CD4-positive, alpha-beta T cell treated with Interleukin-10 for 1 hour (primary cell): ENCODE results near the gene RWDD4.
A peak's percentile ranks its signal among the peaks of the same experiment; 100 is the strongest.
"Not testable (repeated sequence)": the region's sequence is repeated elsewhere in the genome, so short reads cannot be mapped to it uniquely, and the experiment has no call there.

Source experiments
- DNase-seq: peaks from one replicate; pipeline ENCODE4 v3.0.0-alpha.2; 2020

The RWDD4 gene

DNA sequence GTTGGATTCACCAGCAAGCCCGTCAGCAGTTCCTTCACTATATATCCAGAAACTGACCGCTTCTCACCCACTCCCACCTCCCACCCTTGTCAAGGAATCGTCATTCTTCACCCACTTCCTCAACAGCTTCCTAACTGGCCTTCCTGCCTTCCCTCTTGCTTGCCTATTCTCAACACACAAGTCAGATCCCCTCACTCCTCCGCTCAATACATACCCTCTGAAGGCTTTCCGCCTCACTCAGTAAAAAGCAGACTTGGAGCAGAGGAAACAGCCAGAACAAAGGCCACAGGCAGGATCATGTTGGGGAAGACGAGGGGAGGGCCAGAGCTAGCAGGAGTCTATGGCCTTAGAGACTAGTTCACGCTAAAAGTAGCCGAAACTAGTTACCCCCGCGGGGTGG is 23.7 kb downstream of the RWDD4 start:
- no peak for DNase-seq

DNA sequence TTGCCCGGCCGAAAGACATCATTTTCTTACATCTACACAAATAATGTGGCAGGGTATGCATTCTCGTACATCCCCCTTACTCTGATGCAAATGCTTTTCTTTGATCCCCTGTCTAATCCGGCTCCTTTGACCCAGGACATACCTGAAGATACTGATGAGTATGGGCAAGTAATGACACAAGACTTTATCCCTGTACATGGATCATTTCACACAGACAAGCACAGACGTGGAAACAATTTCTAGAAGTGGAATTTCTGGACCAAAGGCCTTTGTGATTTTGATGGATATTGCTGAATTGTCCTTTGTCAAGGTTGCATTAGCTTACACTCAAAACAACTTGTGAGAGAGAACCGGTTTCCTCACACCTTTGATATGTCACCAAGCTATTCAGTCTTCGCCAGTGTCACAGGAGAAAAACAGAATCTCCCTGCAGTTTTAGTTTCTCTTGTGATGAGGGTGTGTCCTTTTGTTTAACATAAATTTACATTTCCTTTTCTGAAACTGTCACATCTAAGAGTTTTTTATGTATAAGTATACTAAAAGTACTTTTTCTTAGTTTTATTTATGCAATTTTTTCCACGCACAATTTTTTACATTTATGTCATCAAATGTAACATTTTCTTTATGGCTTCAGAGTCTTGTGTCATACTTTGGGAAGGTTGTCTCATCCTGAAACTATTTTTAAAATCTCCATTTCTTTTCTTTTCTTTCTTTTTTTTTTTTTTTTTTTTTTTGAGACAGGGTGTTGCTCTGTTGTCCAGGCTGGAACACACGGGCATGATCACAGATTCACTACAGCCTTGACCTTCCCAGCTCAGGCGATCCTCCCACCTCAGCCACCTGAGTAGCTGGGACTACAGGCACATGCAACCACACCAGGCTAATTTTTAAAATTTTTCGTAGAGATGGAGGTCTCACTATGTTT is 25.2 kb downstream of the RWDD4 start:
- DNase-seq, result no peak

DNA sequence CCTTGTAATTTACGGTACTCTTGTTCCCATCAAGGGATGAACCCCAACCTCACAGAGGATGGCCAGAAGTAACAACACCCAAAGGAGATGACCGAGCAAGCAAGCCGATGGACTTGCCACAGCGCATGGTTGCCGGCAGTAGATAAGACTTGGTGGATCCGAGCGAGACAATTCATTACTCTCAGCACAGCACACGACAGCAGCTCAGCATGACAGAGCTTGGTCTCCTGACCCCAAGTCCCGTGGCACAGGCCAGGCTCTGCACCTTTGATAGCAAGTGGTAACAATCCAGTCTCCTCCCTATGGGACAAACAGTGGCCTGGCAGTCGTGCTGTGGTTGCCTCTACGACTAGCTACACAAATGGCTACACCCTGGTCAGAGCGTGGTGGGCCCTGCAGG is 26.3 kb downstream of the RWDD4 start:
- no peak for DNase-seq

DNA sequence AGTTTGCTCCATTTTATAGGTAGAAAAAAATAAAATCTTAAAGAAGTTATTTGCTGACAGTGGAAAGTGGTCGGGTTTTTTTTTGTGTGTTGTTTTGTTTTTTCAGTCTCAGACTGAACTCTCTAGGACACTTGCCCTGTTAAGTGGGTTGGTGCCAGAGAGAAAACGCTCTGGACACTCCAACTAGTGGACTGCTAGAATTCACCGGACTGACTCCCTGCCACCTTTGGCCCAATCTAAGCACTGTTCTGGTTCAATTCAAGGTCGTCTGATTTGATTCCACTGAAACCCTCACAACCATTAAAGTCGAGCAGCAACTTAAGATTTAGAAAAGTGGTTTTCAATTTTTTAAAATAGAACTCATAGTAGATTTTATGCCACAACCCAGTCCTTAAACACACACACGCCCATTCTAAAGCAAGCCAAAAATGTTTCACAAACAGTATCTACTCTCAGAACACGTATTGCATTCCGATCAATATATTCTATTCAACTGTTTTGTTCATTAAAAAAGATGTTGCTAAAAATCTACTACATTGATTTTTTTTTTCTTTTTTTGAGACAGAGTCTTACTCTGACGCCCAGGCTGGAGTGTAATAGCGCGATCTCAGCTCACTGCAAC is 27.3 kb downstream of the RWDD4 start:
- DNase-seq, result no peak

DNA sequence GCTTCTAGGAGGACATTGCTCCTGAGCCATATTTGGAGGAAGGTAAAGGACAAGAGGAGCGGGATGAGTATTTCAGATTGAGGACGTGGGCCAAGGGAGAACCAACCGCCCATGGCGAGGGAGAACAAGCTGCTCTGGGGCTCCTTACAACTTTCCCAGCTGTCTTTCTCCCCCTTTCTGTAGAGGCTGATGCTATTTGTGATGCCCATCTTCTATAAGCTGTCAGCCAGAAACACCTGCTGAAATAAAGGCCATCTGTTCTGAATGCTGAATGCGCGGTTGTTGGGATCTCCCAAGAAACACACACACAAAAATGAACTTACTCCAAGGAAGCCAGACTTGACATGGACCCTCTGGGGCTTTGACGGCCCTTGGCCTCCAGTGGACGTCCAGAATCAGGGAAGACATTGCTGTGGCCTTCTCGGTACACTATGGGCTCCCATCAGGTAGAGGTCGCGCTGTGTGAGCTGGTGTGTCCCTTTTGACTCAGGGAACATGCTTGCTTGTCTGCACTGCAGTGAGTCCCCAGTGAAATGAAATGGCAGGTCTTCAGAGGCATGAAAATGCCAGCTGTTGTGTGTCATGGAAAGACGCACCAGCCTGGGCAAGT is 30.9 kb downstream of the RWDD4 start:
- no peak for DNase-seq

DNA sequence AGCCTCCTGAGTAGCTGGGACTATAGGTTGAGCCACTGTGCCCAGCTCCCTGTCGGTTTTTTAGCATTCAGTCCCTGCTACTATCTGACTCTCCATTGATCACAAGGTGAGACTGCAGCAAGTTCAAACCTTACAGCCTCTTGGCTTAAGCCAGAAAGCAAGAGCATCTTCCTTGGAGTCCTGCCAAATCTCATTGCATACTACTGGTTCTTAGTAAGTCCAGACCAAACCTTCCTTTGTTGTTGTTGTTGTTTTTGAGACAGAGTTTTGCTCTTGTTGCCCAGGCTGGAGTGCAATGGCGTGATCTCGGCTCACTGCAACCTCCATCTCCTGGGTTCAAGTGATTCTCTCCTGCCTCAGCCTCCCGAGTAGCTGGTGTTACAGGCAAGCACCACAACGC is 31.7 kb downstream of the RWDD4 start:
- not testable (repeated sequence) for DNase-seq

DNA sequence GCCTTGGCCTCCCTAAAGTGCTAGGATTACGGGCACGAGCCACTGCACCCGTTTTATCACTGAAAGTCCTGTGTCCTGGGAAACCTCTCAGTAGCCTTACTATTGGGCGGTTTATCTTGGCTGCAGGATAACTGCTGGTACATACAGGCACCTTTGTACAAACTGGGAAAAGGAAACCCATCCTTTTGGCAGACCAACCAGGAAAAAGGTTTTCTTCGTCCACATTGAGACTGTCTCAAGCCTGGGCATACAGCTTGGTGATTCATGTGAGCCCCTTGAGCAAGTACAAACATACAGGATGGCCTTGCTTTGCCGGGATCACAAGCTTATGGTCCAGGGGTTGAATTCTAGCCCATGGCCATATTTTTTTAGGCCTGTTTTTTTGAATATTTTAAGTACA is 32.8 kb downstream of the RWDD4 start:
- no peak for DNase-seq

DNA sequence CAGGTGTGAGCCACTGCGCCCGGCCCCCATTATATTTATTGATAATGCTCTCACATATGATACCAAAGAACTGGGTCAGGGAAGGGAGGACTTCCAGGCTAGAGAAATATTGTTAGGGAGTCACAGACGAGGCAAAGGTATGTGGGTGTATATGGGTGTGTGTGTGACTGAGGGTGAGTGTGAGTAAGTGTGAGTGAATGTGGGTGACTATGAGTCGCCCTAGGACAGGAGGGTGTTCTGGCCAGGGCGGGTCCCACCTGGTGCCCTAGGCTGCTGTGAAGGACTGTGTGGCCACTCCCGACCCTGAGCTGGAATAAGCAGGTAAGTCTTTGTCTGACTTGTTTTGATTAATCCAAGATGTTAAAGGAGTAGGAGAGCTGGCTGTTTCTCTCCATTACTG is 34.4 kb downstream of the RWDD4 start:
- DNase-seq, result no peak

DNA sequence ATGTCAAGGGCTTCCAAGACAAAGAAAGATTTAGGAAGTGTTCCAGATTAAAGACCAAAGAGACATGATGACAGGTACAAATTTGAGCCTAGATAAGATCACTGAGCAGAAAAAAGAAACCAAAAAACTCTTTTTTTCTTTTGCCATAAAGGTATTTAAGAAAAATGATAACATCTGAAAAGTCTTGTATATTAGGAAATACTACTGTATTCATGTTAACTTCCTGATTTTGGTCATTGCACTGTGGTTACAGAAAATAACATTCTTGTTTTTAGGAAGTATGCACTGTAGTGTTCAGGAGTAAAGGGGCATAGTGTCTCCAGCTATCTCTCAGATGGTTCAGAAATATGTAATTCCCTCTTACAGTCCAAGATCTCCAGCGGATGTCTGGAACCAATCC is 37.1 kb downstream of the RWDD4 start:
- DNase-seq, result no peak

DNA sequence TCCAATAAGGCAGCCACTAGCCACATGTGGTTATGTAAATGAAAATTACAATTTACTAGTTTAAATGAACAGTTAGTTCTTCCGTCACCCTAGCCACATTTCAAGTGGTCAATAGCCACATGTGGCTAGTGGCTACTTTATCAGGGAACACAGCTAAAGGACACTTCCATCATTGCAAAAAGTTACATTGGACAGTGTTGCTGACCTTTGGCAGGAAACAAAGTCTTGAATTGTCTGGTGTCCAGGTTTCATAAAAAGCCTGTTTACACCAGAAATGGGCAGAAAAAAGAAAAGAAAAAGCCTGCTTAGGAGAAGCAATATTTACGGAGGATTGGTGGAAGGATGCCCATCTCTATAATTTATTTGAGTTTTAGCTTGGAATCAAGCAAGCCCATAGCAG is 38.6 kb downstream of the RWDD4 start:
- DNase-seq, result no peak

DNA sequence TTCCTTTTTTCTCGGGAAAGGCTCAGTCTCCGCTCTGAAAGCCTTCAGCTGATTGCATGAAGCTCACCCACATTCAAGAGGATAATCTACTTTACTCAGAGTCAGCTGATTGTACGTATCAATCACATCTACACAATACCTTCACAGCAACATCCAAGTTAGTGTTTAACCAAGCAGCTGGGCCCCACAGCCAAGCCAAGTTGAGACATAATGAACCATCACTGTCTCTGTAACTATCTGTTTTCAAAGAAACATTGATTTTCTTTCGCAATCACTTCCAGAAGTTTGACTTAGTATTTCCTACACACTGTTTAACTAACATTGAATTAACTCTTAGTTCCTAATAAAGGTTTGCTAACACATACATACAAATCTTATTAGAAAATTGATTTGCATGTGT is 40.3 kb downstream of the RWDD4 start:
- DNase-seq, result no peak

DNA sequence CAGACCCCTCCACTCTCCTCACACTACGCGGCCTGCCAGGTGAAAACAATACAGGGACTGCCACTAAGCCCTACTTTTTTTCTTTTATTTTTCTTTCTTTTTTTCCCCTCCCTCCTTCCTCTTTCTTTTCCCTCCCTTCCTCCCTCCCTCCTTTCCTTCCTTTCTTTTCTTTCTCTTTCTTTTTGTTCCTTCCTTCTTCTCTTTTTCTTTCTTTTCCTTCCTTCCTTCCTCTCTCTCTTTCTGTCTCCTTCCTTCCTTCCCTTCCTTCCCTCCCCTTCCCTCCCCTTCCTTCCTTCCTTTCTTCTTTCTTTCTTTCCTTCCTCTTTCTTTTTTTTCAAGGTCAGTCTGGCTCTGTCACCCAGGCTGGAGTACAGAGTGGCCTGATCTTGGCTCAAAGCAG is 41.9 kb downstream of the RWDD4 start:
- DNase-seq, result no peak

DNA sequence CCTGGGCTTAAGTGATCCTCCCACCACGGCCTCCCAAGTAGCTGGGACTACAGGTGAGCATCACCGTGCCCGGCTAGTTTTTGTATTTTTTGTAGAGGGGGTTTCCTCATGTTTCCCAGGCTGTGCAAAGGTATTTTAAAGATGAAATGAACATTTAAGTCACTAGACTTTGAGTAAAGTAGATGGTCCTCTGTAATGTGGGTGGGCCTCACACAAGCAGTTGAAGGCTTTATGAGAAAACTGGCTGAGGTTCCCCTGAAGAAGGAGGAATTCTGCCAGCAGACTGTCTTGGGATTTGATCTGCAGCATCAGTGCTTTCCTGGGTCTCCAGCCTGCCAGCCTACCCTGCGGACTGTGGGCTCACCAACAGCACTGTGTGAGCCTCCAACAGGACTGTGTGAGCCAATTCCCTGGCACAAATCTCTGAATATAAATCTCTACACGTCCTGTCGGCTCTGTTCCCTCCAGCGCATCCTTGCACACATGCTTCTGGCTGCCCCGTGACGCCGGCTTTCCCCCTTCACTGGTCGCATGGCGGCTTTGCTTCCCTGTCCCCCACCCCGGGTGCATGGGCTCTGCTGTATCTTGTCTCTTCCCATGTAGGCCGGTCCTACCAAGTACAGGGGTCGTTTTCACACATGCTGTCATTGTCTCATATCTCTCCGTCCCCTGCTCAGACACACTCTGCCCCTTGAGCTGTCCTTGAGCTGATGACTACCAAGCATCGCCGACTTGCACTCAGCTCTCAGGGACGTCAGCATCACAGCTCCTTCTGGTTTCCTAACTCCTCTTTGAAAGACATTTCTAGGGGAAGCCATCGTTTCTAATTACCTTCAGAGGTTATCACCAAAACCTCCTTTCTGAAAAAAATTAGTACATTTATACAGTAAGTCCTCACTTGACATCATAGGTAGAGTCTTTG is 46.4 kb downstream of the RWDD4 start:
- DNase-seq, result no peak

DNA sequence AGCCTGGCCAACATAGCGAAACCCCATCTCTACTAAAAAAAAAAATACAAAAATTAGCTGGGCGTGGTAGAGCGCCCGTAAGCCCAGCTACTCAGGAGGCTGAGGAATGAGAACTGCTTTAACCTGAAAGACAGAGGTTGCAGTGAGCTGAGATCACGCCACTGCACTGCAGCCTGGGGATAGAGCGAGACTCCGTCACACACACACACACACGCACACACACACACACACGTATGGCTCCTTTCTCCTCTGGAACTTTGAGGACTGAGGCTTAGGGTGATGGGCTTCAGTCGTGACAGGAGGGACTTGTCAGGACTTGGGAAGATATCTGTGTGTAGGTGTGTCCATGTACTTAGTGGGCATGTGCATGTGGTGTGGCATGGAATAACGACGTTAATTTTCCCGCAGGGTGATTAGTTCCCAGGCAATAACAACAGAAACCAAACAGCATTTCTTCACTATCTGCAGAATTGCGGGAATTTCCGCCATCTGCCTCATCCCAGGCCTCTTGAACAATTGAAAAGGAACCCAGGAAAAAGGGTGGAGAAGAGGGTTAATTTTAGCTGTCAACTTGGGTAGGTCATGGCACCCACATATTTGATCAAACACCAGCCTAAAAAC is 47.7 kb downstream of the RWDD4 start:
- no peak for DNase-seq

DNA sequence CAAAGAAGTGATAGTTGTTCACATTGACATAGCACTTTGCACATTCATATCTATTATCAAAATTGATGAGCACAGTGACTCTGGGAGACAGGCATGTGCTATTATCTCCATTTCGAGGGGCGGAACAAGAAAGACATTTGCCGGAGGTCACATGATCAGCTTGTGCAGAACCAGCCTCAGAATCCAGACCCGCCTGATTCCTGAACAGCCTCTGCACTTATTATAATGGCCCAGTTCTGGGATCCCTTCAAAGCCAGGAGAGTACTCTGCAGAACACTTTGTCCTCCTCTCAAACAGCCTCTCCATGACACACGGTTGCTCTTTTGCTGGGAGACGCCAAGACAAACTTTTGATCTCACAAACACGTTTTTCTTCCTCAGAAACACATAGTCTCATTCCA is 48.4 kb downstream of the RWDD4 start:
- no peak for DNase-seq

DNA sequence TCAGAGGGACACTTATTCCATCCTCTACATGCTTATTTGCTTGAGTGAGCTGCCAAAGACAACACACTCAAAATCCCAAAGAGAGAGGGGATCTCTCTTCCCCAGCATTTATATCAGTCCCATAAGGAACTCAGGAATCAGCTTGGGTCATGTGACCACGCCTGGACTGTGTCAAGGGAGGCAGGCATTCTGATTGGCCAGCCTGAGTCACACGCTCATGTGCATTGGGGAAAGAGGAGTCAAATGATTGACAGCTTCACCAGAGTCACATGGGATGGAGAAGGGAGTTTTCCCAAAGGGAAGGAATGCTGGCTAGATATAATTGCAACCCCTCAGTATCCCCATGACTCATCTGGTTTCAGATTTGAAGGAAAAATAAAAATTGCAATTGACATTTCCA is 49.0 kb downstream of the RWDD4 start:
- DNase-seq, result no peak

DNA sequence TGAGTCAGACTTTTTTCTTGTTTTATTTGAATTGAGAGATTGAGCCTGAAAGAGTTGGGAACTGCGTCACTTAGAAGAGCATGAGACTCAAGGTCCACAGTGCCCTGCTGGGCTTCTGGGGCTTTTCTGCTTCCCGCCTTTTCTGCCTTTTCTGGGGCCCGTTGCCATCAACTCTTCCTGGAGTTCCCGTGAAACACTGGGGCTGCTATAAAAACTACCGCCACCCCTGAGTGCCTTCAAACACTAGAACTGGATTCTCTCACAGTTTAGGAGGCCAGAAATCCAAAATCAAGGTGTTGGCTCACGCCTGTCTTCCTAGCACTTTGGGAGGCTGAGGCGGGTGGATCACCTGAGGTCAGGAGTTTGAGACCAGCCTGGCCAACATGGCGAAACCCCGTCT is 49.8 kb downstream of the RWDD4 start:
- no peak for DNase-seq

DNA sequence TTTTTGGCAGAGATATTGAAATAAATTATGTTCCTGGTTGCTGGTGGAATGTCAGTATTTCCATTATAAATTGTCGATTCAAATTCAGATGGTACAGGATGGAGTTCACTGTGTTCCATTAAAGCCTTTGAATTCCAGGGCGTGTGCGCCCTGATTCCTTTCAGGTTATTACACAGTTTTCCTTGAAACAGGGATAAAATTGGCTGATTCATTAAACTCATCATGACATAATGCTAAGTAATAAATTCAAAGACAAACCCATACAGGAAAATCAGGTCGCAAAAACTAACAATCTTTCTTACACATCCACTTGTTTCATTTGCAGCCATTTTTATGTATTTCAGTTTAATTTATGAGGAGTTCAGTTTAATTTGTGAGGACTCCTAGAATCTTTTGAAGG is 51.1 kb downstream of the RWDD4 start:
- no peak for DNase-seq

DNA sequence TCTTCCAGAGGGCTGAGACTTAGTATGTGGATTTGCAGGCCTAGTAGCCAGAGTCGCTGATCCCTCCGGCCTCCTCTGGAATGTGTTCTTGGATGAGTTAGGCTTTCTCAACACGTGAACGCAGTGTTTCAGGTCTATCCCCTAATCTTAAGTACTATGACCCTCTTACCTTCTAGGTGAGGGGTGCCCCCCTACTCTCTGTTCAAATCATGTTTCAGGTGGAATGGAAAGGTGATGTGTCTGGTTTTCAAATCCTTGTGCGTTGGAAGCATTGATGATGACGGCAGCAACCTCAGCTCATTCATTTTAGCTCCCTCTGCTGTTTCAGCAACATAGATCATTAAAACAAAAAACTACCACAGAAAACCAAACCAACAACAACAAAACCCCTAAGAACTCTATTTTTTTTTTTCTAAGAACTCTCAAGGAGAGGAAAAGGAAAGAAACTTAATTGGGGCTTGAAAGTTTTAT is 56.4 kb downstream of the RWDD4 start:
- peak; percentile 8 for DNase-seq

DNA sequence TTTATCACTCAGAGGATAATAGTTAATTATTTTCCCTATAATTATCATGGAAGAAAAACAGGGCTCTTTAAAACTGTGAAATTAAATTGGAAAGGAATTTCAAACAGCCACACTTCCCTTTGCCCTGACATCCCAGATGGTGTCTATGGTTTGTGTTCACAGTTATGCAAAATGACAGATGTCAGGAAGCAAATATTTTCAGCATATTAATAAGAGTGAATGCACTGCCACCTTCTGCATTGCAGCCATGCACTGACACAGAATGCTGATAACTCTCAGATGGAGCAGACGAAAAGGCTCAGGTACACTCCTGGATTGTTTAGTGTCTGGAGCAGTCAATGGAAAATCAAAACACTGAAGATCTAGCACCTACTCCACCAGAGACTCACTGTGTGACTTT is 57.6 kb downstream of the RWDD4 start:
- no peak for DNase-seq

DNA sequence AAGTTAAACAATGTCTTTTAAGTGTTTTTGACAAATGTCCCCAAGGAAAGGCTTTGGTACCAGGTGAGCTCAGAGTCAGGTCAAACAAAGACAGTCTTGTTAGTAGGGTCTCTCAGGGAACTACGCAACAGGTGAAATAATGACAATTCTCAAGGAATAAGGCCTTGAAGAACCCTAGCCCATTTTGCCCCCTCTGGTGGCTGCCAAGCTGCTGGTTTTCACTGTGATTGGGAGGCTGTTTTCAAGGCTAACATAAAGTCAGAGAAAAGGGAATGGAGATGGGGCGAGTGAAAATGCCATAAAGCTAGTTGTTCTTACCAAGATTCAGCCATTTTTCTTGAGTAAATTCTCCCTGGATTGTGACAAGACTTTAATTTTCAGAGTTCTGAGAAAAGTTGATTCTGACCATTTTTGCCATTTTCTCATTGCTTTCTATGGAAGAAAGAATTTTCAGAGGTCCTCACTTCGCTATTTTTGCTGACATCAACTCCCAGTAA is 58.7 kb downstream of the RWDD4 start:
- peak; percentile 13 for DNase-seq

DNA sequence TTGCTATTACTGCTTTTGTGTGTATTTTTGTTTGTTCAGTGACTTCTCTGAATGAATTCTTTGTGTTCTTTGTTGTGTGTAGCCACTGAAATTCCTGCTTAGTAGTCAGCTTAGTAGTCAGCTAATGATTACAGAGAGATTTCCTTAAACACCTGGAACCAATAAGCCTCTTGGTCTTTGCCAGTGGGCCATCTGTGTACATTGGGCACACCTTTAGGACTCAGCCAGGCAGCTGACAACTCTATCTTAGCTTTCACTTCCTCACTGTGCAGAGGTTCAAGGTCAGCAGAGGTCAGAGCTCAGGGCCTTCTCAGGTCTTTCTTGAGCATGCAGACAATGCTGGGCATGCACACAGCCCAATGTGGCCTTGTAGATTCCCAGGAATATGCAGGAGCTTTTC is 59.3 kb downstream of the RWDD4 start:
- no peak for DNase-seq
